ENCODE measurements around the gene AGBL1.
"Not testable (repeated sequence)": the region's sequence is repeated elsewhere in the genome, so short reads cannot be mapped to it uniquely, and the experiment has no call there.

Gene AGBL1

GRCh38 chr15:86087808-86088207 is 8.1 kb downstream of the AGBL1 start:
- no peak for DNase-seq

GRCh38 chr15:86089422-86089821 is 9.8 kb downstream of the AGBL1 start:
- DNase-seq: no peak

- DNase-seq: no peak
These were observed 22.1 kb downstream of the AGBL1 start for GRCh38 chr15:86101818-86102217.

GRCh38 chr15:86103825-86104224 is 24.2 kb downstream of the AGBL1 start:
- DNase-seq: no peak

GRCh38 chr15:86106306-86106705 is 26.6 kb downstream of the AGBL1 start:
- no peak for DNase-seq

- DNase-seq: no peak
These were observed 35.6 kb downstream of the AGBL1 start for GRCh38 chr15:86115145-86115801.

- DNase-seq: no peak
These were observed 42.0 kb downstream of the AGBL1 start for GRCh38 chr15:86121568-86122225.

GRCh38 chr15:86122691-86123391 is 43.2 kb downstream of the AGBL1 start:
- DNase-seq: not testable (repeated sequence)

GRCh38 chr15:86125775-86126174 is 46.1 kb downstream of the AGBL1 start:
- no peak for DNase-seq

GRCh38 chr15:86127547-86127946 is 47.9 kb downstream of the AGBL1 start:
- no peak for DNase-seq

- DNase-seq: no peak
These were observed 55.4 kb downstream of the AGBL1 start for GRCh38 chr15:86135041-86135440.

- no peak for DNase-seq
These were observed 57.2 kb downstream of the AGBL1 start for GRCh38 chr15:86136861-86137260.

GRCh38 chr15:86138798-86139197 is 59.1 kb downstream of the AGBL1 start:
- DNase-seq: no peak

- no peak for DNase-seq
These were observed 60.2 kb downstream of the AGBL1 start for GRCh38 chr15:86139828-86140227.

- no peak for DNase-seq
These were observed 75.0 kb downstream of the AGBL1 start for GRCh38 chr15:86154705-86155104.

GRCh38 chr15:86155551-86155950 is 75.9 kb downstream of the AGBL1 start:
- no peak for DNase-seq

- DNase-seq: no peak
These were observed 78.1 kb downstream of the AGBL1 start for GRCh38 chr15:86157606-86158293.

- no peak for DNase-seq
These were observed 79.8 kb downstream of the AGBL1 start for GRCh38 chr15:86159468-86159867.

GRCh38 chr15:86161250-86161649 is 81.6 kb downstream of the AGBL1 start:
- DNase-seq: no peak

- DNase-seq: no peak
These were observed 82.5 kb downstream of the AGBL1 start for GRCh38 chr15:86162172-86162591.

GRCh38 chr15:86162641-86163040 is 83.0 kb downstream of the AGBL1 start:
- DNase-seq: no peak

- no peak for DNase-seq
These were observed 84.1 kb downstream of the AGBL1 start for GRCh38 chr15:86163816-86164215.

- DNase-seq: no peak
These were observed 84.7 kb downstream of the AGBL1 start for GRCh38 chr15:86164232-86164898.
